SU-DHL-6 (cell line): ENCODE data around the gene INPP4B.

Experiments used
- H2AFZ ChIP-seq: fragments of 200-600 bp; sonication (generic); 2 replicates; pipeline ENCODE4 v1.6.1; 2014; ENCODE audit warnings: low read depth, mild to moderate bottlenecking, moderate library complexity, mixed read lengths, antibody characterized with exemption, low read length; ENCODE audit not compliant: severe bottlenecking
- H3F3A ChIP-seq: fragments of 200-600 bp; shearing (Covaris generic); 2 replicates; pipeline ENCODE4 v1.6.0; 2016; ENCODE audit warnings: antibody characterized with exemption, mild to moderate bottlenecking; ENCODE audit not compliant: insufficient read depth
- H3K27ac ChIP-seq: fragments of 200-600 bp; sonication (generic); 2 replicates; pipeline ENCODE4 v1.5.1; 2016; ENCODE audit warnings: low read depth, mild to moderate bottlenecking, low read length, moderate library complexity, mixed read lengths
- H3K27me3 ChIP-seq: fragments of 200-600 bp; sonication (generic), shearing (Covaris generic); 2 replicates; pipeline ENCODE4 v1.6.0; 2014; ENCODE audit warnings: mild to moderate bottlenecking, low read length
- H3K36me3 ChIP-seq: fragments of 200-600 bp; sonication (generic); 2 replicates; pipeline ENCODE4 v1.6.1; 2014; ENCODE audit warnings: mild to moderate bottlenecking, low read length, mixed read lengths
- H3K4me2 ChIP-seq: fragments of 300-600, 200-600 bp; shearing (Covaris generic), sonication (generic); 2 replicates; pipeline ENCODE4 v1.6.0; 2014; ENCODE audit warnings: low read length, low read depth, mild to moderate bottlenecking; ENCODE audit not compliant: poor library complexity, severe bottlenecking
- H3K4me3 ChIP-seq: fragments of 200-600 bp; sonication (generic); 2 replicates; pipeline ENCODE4 v1.5.1; 2014; ENCODE audit warnings: antibody characterized with exemption, low read length, mild to moderate bottlenecking, mixed read lengths; ENCODE audit not compliant: insufficient read depth, poor library complexity, severe bottlenecking
- H3K79me2 ChIP-seq: fragments of 200-600 bp; sonication (generic); 2 replicates; pipeline ENCODE4 v1.6.1; 2014; ENCODE audit warnings: mild to moderate bottlenecking, low read length, moderate library complexity; ENCODE audit not compliant: insufficient read depth
- H3K9ac ChIP-seq: fragments of 200-600 bp; sonication (generic); 2 replicates; pipeline ENCODE4 v1.7.0; 2014; ENCODE audit warnings: mild to moderate bottlenecking, low read length
- H3K9me2 ChIP-seq: fragments of 200-600 bp; sonication (generic); replicated peaks from 2 replicates; pipeline ENCODE4 v1.6.1; 2014; ENCODE audit warnings: low read length; ENCODE audit not compliant: insufficient read depth
- H3K9me3 ChIP-seq: fragments of 200-600 bp; sonication (generic); 2 replicates; pipeline ENCODE4 v1.6.1; 2014; ENCODE audit warnings: low read length, mixed read lengths; ENCODE audit not compliant: insufficient read depth
- H4K20me1 ChIP-seq: fragments of 200-600 bp; sonication (generic); 2 replicates; pipeline ENCODE4 v1.6.1; 2014; ENCODE audit warnings: low read depth, mild to moderate bottlenecking, antibody characterized with exemption, low read length, moderate library complexity, mixed read lengths
- EZH2phosphoT487 ChIP-seq: fragments of 200-600 bp; sonication (generic), shearing (Covaris generic); conservative IDR thresholded peaks from 2 replicates; pipeline ENCODE4 v1.6.1; 2018; ENCODE audit warnings: mild to moderate bottlenecking, antibody characterized with exemption, low read length, moderate library complexity, mixed read lengths
- TF ChIP-seq, protein P1 (sequence below): fragments of 200-600 bp; sonication (generic); IDR thresholded peaks from one replicate; pipeline ENCODE4 v1.5.1; 2017; ENCODE audit warnings: antibody characterized with exemption, mild to moderate bottlenecking, low read length, moderate library complexity; ENCODE audit not compliant: insufficient read depth, poor library complexity, severe bottlenecking

The INPP4B gene

DNA sequence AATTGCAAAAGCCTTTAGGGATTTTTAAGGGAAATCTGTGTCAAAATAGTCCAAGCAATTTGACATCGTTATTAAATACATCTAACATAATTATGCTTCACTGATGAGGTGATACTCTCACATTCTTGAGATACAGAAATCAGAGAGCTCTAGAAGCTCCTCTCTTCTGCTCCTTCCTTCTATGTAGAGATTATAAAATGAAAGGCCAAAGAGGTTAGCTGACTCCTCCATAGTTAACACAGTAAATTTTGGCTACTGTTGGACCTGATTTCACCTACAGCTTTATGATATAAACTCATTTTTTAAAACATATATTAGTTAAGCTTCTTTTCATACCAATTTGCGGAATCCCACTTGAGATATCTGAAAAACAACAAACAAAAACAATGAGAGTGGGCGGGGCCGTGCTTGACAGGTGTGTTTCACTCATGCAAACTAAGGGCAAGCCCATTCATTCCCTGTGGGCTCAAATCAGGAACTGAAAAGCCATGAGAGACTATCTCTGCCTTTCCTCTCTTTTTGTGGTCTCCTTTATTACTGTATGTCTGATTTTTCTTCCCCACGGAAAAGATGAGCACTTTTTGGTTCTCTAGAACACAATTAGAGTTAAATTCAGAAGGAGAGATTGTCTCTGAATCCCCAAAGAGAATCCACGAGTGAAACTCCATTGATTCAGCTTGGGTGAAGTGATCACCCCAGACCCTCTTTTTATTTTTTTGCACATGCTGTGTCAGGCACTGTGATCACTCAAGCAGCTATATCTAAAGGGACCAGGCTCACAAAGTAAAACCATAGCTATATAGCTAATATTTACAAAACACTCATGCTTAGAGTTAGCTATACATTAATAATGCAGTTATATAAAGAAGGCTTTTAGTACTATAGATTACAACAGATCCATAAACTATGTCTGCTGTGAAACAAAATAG, 643.4 kb downstream of the INPP4B start:
- Histone ChIP-seq H3K9me3 (no peaks in the 10 kb centered on the region), H3K79me2 (no peaks in the 10 kb centered on the region), H3K9me2 (no peaks in the 10 kb centered on the region), H3K27me3 (no peaks in the 10 kb centered on the region), H3K9ac (no peak overlapping the region), H3K4me3 (no peak overlapping the region), H3K4me2 (no peak overlapping the region), H3K27ac (no peak overlapping the region), H3F3A (no peaks in the 10 kb centered on the region), H4K20me1 (no peaks in the 10 kb centered on the region), H3K36me3 (no peaks in the 10 kb centered on the region), H2AFZ (no peak overlapping the region)
- TF ChIP-seq, protein P1, sequence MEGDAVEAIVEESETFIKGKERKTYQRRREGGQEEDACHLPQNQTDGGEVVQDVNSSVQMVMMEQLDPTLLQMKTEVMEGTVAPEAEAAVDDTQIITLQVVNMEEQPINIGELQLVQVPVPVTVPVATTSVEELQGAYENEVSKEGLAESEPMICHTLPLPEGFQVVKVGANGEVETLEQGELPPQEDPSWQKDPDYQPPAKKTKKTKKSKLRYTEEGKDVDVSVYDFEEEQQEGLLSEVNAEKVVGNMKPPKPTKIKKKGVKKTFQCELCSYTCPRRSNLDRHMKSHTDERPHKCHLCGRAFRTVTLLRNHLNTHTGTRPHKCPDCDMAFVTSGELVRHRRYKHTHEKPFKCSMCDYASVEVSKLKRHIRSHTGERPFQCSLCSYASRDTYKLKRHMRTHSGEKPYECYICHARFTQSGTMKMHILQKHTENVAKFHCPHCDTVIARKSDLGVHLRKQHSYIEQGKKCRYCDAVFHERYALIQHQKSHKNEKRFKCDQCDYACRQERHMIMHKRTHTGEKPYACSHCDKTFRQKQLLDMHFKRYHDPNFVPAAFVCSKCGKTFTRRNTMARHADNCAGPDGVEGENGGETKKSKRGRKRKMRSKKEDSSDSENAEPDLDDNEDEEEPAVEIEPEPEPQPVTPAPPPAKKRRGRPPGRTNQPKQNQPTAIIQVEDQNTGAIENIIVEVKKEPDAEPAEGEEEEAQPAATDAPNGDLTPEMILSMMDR: no peak
- TF ChIP-seq EZH2phosphoT487: no peak

DNA sequence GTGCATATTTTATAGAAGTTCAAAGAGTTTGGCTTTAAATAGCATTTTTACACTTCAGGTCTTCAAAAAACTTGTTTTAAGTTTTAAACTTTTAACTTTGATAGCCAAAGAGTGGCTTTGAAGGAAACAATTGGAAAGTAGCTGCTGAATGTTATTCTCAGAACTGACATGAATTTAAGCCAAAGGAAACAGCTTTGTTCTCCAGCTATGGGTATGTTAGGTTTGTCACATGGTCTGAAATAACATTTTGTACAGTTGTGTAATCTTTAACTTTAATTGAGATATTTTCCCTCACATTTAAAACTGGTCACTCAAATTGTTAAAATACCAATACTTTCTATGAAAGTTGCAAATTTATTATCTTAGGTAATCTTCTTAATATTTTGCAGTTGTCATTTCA, 645.1 kb downstream of the INPP4B start:
- Histone ChIP-seq H3K9me3 (no peaks in the 10 kb centered on the region), H3K79me2 (no peaks in the 10 kb centered on the region), H3K36me3 (no peaks in the 10 kb centered on the region), H3K27me3 (no peaks in the 10 kb centered on the region), H3K9me2 (no peaks in the 10 kb centered on the region), H3K27ac (no peak overlapping the region), H3K4me3 (no peak overlapping the region), H2AFZ (no peak overlapping the region), H3F3A (no peaks in the 10 kb centered on the region), H3K4me2 (no peak overlapping the region), H4K20me1 (no peaks in the 10 kb centered on the region), H3K9ac (no peak overlapping the region)
- no peak for TF ChIP-seq EZH2phosphoT487
- TF ChIP-seq, protein P1: no peak

DNA sequence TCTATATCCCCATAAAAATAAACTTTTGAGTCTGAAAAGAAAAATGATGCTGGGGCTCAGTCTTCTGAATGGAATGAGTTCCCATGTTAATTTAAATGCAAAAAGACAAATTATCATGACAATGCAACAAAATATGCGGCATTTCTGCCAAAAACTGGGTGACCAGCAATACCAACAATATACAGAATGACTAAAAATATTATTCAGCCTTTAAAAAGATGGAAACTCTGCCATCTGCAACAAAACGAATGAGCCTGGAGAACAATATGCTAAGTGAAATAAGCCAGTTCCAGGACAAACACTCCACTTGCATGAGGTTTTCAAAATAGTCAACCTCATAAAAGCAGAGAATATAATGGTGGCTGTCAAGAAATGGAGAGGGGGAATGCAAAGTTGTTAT, 651.2 kb downstream of the INPP4B start:
- Histone ChIP-seq H2AFZ (no peak overlapping the region), H3K36me3 (no peaks in the 10 kb centered on the region), H3K27me3 (no peaks in the 10 kb centered on the region), H3K9ac (no peak overlapping the region), H4K20me1 (no peaks in the 10 kb centered on the region), H3K27ac (no peak overlapping the region), H3F3A (no peaks in the 10 kb centered on the region), H3K4me2 (no peak overlapping the region), H3K9me2 (no peaks in the 10 kb centered on the region), H3K4me3 (no peak overlapping the region), H3K79me2 (no peaks in the 10 kb centered on the region), H3K9me3 (no peaks in the 10 kb centered on the region)
- TF ChIP-seq, protein P1: no peak
- no peak for TF ChIP-seq EZH2phosphoT487
